K562 (cell line): ENCODE results near the gene ROMO1. TPM values are rescaled to one million over a fixed set of nuclear protein-coding genes. Genes with fewer than 3 reads are reported as not detected.

Experiments used
- ATAC-seq: fragments of 200-7000 bp; cut with Tn5 transposase; 3 replicates; pipeline ENCODE4 v1.9.1; 2020; ENCODE audit warnings: moderate library complexity
- BruUV-seq: library from RNA; stranded (reverse); fragments of 400-500 nt; replicated peaks from 2 replicates; lab custom pipeline; 2021; lab: Mats Ljungman, UMichigan
- CTCF ChIA-PET: fragments of 300-600 bp; formaldehyde crosslinking; extraction: SDS; loops from one replicate; lab custom pipeline; 2021; ENCODE audit warnings: low intra/inter-chr PET ratio; lab: Yijun Ruan, JAX
- POLR2A ChIA-PET: fragments of 300-600, 350-650 bp; sonication (Branson Sonifier 250); formaldehyde crosslinking; extraction: SDS; loops from one replicate; lab custom pipeline; 2021; ENCODE audit warnings: antibody characterized with exemption, inconsistent platforms; lab: Yijun Ruan, JAX
- DNase-seq, 4 experiments: peaks; one replicate each; pipeline versions ENCODE4 v3.0.0 to v3.0.0-alpha.2; 2011 to 2018; ENCODE audit warnings: low spot score in 3 of 4, mixed read lengths in 3 of 4; ENCODE audit errors: extremely low read depth in 1 of 4
- FAIRE-seq: peaks from 2 replicates; lab custom pipeline; 2011; peaks lifted over from hg19 to GRCh38; lab: Jason Lieb, UNC
- H2AFZ ChIP-seq: 2 replicates; pipeline ENCODE4 v1.6.0; 2011; ENCODE audit warnings: low read depth, low read length, control low read depth, inconsistent platforms
- H3K27ac ChIP-seq: fragments of 200-600 bp; 3 replicates; pipeline ENCODE4 v1.8.0; 2011; ENCODE audit warnings: low read depth, mild to moderate bottlenecking, control low read depth, inconsistent platforms, low read length, moderate library complexity, mixed read lengths; ENCODE audit errors: extremely low read depth
- H3K27me3 ChIP-seq, 2 experiments: fragments of 300-600 bp in 1 of 2; 2 replicates in 1 of 2; 3 replicates in 1 of 2; pipeline versions ENCODE4 v1.6.0 to v1.8.0; 2011; ENCODE audit warnings: inconsistent platforms in 2 of 2, low read length in 2 of 2, mild to moderate bottlenecking in 1 of 2, mixed read lengths in 1 of 2, moderate library complexity in 1 of 2; ENCODE audit not compliant: control insufficient read depth in 2 of 2, insufficient read depth in 2 of 2
- H3K36me3 ChIP-seq: fragments of 300-600 bp; 3 replicates; pipeline ENCODE4 v1.8.0; 2011; ENCODE audit warnings: mild to moderate bottlenecking, low read length, inconsistent platforms; ENCODE audit not compliant: control insufficient read depth, insufficient read depth
- H3K4me1 ChIP-seq, 2 experiments: fragments of 200-600 bp in 1 of 2; replicated peaks in 1 of 2; 2 replicates in 1 of 2; 3 replicates in 1 of 2; pipeline versions ENCODE4 v1.5.1 to v1.8.0; 2011; ENCODE audit warnings: inconsistent platforms in 2 of 2, low read length in 2 of 2, mild to moderate bottlenecking in 1 of 2, mixed read lengths in 1 of 2, moderate library complexity in 1 of 2; ENCODE audit not compliant: control insufficient read depth in 2 of 2, insufficient read depth in 2 of 2
- H3K4me2 ChIP-seq: 2 replicates; pipeline ENCODE4 v1.6.1; 2011; ENCODE audit warnings: low read length, control low read depth, inconsistent platforms, mixed read lengths; ENCODE audit not compliant: insufficient read depth
- H3K4me3 ChIP-seq: fragments of 200-600 bp; sonication (generic), shearing (Covaris generic); 2 replicates; pipeline ENCODE4 v1.5.1; 2016; ENCODE audit warnings: control low read depth, inconsistent platforms
- H3K79me2 ChIP-seq: fragments of 200-600 bp; 3 replicates; pipeline ENCODE4 v1.8.0; 2011; ENCODE audit warnings: low read length, inconsistent platforms; ENCODE audit not compliant: control insufficient read depth, insufficient read depth
- H3K9ac ChIP-seq, 2 experiments: 2 replicates each; pipeline versions ENCODE4 v1.6.0 to v1.6.1; 2011; ENCODE audit warnings: low read depth in 2 of 2, low read length in 2 of 2, control low read depth in 1 of 2, inconsistent platforms in 1 of 2, mild to moderate bottlenecking in 1 of 2, mixed read lengths in 1 of 2; ENCODE audit not compliant: insufficient read depth in 1 of 2
- H3K9me1 ChIP-seq: one replicate; pipeline ENCODE4 v1.6.0; 2011; ENCODE audit warnings: inconsistent platforms, mild to moderate bottlenecking, low read length, moderate library complexity; ENCODE audit not compliant: control insufficient read depth, insufficient read depth
- H3K9me3 ChIP-seq: replicated peaks from 2 replicates; pipeline ENCODE4 v1.5.1; 2011; ENCODE audit warnings: low read depth, low read length, inconsistent platforms; ENCODE audit not compliant: control insufficient read depth, insufficient read depth
- H4K20me1 ChIP-seq: replicated peaks from 2 replicates; pipeline ENCODE4 v1.6.1; 2011; ENCODE audit warnings: low read length, inconsistent platforms, mixed read lengths; ENCODE audit not compliant: control insufficient read depth, insufficient read depth
- BCOR ChIP-seq: fragments of 450-650 bp; IDR thresholded peaks from 2 replicates; pipeline ENCODE4 v1.6.1; 2016
- CAMTA2 ChIP-seq: fragments of 250-450 bp; sonication (Bioruptor Pico); conservative IDR thresholded peaks from 2 replicates; pipeline ENCODE4 v1.5.1; 2022
- HDAC8 ChIP-seq: fragments of 450-650 bp; IDR thresholded peaks from 2 replicates; pipeline ENCODE4 v1.6.1; 2016; ENCODE audit warnings: mild to moderate bottlenecking, missing genetic modification characterization, moderate library complexity, missing compliant biosample characterization
- HEY1 ChIP-seq: fragments of 250-450 bp; sonication (Bioruptor Pico); IDR thresholded peaks from 2 replicates; pipeline ENCODE4 v1.5.0; 2020; ENCODE audit warnings: mild to moderate bottlenecking, moderate library complexity, borderline replicate concordance
- KDM1A ChIP-seq, 2 experiments: fragments of 450-650 bp; IDR thresholded peaks; 2 replicates each; pipeline ENCODE4 v1.6.1; 2016; ENCODE audit warnings: mild to moderate bottlenecking in 2 of 2
- NONO ChIP-seq, 2 experiments: fragments of 200-400 bp in 1 of 2; fragments of 450-650 bp in 1 of 2; formaldehyde crosslinking in 1 of 2; IDR thresholded peaks; 2 replicates each; pipeline ENCODE4 v1.6.1; 2017; ENCODE audit warnings: low read depth in 2 of 2, mild to moderate bottlenecking in 2 of 2, moderate library complexity in 2 of 2, low read length in 1 of 2
- POLR2A ChIP-seq: fragments of 450-650 bp; conservative IDR thresholded peaks from 2 replicates; pipeline ENCODE4 v1.6.1; 2016
- POLR2B ChIP-seq: fragments of 450-650 bp; IDR thresholded peaks from 2 replicates; pipeline ENCODE4 v1.6.1; 2018; ENCODE audit warnings: low read depth; ENCODE audit not compliant: partially characterized antibody
- SUPT5H ChIP-seq: fragments of 450-650 bp; IDR thresholded peaks from 2 replicates; pipeline ENCODE4 v1.6.1; 2016
- WGBS: fragments of 100-300 bp; shearing (Covaris generic); methylation state at CpG from one replicate; pipeline ENCODE4 v1.1.6; 2016; ENCODE audit warnings: low coverage, mixed read lengths; ENCODE audit not compliant: insufficient coverage; ENCODE audit errors: missing lambda C conversion rate; 5-methylcytosine and 5-hydroxymethylcytosine counted together
- in situ Hi-C: fragments of 300-500 bp; cut with MboI; formaldehyde crosslinking; loops from 4 replicates; pipeline ENCODE4 v1.15.0; 2018; ENCODE audit warnings: inconsistent platforms, mixed read lengths
- intact Hi-C: fragments of 100-400 bp; cut with micrococcal nuclease; formaldehyde crosslinking; loops from 2 replicates; pipeline ENCODE4 v1.14.2; 2022
- polyA plus RNA-seq, 8 experiments: library from polyadenylated mRNA; depleted of rRNA in 4 of 8; stranded (reverse) in 5 of 8; unstranded in 3 of 8; fragments of >200 nt; fragmentation: Nextera tagmentation in 2 of 8; fragmentation: Illumina TruSeq in 1 of 8; extraction: Ambion mirVana in 2 of 8; extraction: Trizol in 1 of 8; gene quantifications; 2 replicates each; pipeline versions ENCODE4 v1.2.1 to v1.2.3, GENCODE V29; 2011 to 2014; ENCODE audit warnings: inconsistent platforms in 1 of 8, missing spikeins in 1 of 8
- total RNA-seq, 7 experiments: library from RNA; depleted of rRNA in 6 of 7; stranded (reverse); fragments of >200 nt in 6 of 7; fragmentation: Illumina TruSeq in 2 of 7; extraction: Trizol in 2 of 7; gene quantifications; 2 replicates each; pipeline versions ENCODE4 v1.2.1 to v1.2.3, GENCODE V29; 2011 to 2021; ENCODE audit warnings: low replicate concordance in 1 of 7
- TF ChIP-seq, protein P1 (sequence below): sonication (generic); formaldehyde crosslinking; IDR thresholded peaks from 2 replicates; pipeline ENCODE4 v1.8.0; 2022; ENCODE audit warnings: missing genetic modification reagents, mild to moderate bottlenecking, borderline replicate concordance
- TF ChIP-seq, protein P2 (sequence below): fragments of 450-650 bp; IDR thresholded peaks from 2 replicates; pipeline ENCODE4 v1.6.1; 2016; ENCODE audit warnings: borderline replicate concordance

Gene ROMO1
- total and polyA plus RNA-seq, 9 of the 15 experiments (the other 6 are each of a cell fraction or from before 2014, with no cell fraction given): 31.8 to 741 (median 226) TPM

DNA sequence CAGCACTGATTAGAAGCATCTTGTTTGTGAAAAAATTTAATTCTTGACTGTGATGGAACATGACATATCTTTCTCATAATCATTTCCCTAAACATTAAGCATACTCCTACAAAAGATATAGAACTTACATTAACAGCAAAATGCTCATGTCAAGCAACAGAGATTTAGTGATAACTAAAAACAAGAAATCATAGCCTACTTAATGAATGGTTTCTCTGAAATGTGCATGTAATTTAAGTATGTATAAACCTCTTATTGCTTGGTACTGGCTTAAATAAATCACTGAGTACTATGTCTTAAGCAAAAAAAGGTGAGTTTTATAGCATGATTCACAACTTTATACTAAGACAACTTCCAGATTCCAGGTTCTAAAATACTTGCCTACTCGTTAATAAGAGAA lies 9.3 kb downstream of the ROMO1 start:
- H3K4me1 ChIP-seq: no peaks in the 10 kb centered on the region
- H3K9ac ChIP-seq: no peak overlapping the region
- TF ChIP-seq CAMTA2 (CRISPR knock-in tag): no peak
- 0 out of 4 replicates have a peak, but pooled peaks of 1 of the 2 experiments have one; percentile 25 for TF ChIP-seq KDM1A (IDR thresholded peaks at IDR 0.05)
- no peak for TF ChIP-seq BCOR
- peaks cover 46% of the 10 kb centered on the region for H3K79me2 ChIP-seq
- ChIA-PET POLR2A (interaction anchor here (0.9 to 12.6 kb wide), 4 partner anchors 9 to 34 kb away, joined by 3 to 102 read pairs (median 8); partner anchors contain the start of genes NFS1, RBM39 and ROMO1), CTCF (no interaction called here)
- ATAC-seq: no peak
- intact Hi-C loops: no loop called here
- no TSS peak for BruUV-seq
- H3K9me3 ChIP-seq: no peaks in the 10 kb centered on the region
- H3K9me1 ChIP-seq: no peaks in the 10 kb centered on the region
- FAIRE-seq: no peak
- in situ Hi-C loops: no loop called here
- WGBS: 76% methylated on average over 1 of the region's 1 CpG
- peaks cover 97% of the 10 kb centered on the region for H3K36me3 ChIP-seq
- no peaks in the 10 kb centered on the region for H3K27me3 ChIP-seq
- no peak overlapping the region for H3K4me2 ChIP-seq
- no peak overlapping the region for H3K4me3 ChIP-seq
- no peak overlapping the region for H3K27ac ChIP-seq
- DNase-seq: no peak
- no peaks in the 10 kb centered on the region; the same call in 1 of the 2 replicates for H4K20me1 ChIP-seq
- no peak overlapping the region for H2AFZ ChIP-seq

DNA sequence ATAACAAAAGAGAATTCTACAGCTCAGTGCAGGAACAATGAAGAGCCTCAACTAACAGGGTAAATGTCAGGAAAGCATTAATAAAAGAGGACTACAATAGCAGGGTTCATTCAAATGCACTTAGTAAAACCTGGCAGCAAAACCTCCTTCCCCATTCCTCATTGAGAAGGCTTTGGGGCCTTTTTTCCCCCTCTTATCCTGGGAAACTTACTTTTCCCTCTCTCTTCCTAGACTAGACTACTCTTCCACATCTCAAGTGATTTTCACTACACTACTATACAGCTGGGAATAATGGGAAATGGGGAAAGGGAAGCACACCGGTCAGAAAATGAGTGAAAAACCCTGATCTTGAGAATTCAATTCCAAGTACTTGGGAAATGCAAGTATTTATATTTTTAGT lies 10.1 kb downstream of the ROMO1 start:
- no peaks in the 10 kb centered on the region for H3K27me3 ChIP-seq
- no peak overlapping the region for H3K27ac ChIP-seq
- peaks cover 97% of the 10 kb centered on the region for H3K36me3 ChIP-seq
- H3K9me3 ChIP-seq: no peaks in the 10 kb centered on the region
- FAIRE-seq: no peak
- in situ Hi-C loops (no loop called here), intact Hi-C loops (no loop called here)
- no TSS peak for BruUV-seq
- no peak overlapping the region for H2AFZ ChIP-seq
- no peaks in the 10 kb centered on the region; the same call in 1 of the 2 replicates for H4K20me1 ChIP-seq
- no peaks in the 10 kb centered on the region for H3K9me1 ChIP-seq
- H3K4me2 ChIP-seq: no peak overlapping the region
- ATAC-seq: no peak; the same call in 2 of the 3 replicates
- H3K79me2 ChIP-seq: peaks cover 53% of the 10 kb centered on the region
- DNase-seq: no peak
- H3K9ac ChIP-seq: no peak overlapping the region
- WGBS: no CpG with 5 or more reads among the region's 1 CpG
- no peak overlapping the region for H3K4me3 ChIP-seq
- ChIA-PET CTCF (no interaction called here), POLR2A (interaction anchor here (1.2 to 12.6 kb wide), 2 partner anchors 8 to 11 kb away, joined by 5 to 102 read pairs; no protein-coding TSS in a partner anchor)
- H3K4me1 ChIP-seq: no peaks in the 10 kb centered on the region
- TF ChIP-seq, protein P1, sequence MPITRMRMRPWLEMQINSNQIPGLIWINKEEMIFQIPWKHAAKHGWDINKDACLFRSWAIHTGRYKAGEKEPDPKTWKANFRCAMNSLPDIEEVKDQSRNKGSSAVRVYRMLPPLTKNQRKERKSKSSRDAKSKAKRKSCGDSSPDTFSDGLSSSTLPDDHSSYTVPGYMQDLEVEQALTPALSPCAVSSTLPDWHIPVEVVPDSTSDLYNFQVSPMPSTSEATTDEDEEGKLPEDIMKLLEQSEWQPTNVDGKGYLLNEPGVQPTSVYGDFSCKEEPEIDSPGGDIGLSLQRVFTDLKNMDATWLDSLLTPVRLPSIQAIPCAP: no peak
- TF ChIP-seq HEY1: no peak
- TF ChIP-seq POLR2B: peak; percentile 54
- peak in 1 of 2 experiments; percentile 8; a peak in 1 of 4 replicates for TF ChIP-seq NONO (IDR thresholded peaks at IDR 0.05; ENCODE audit: low read depth in 2 of 2, low read length in 1 of 2)
- TF ChIP-seq, protein P2, sequence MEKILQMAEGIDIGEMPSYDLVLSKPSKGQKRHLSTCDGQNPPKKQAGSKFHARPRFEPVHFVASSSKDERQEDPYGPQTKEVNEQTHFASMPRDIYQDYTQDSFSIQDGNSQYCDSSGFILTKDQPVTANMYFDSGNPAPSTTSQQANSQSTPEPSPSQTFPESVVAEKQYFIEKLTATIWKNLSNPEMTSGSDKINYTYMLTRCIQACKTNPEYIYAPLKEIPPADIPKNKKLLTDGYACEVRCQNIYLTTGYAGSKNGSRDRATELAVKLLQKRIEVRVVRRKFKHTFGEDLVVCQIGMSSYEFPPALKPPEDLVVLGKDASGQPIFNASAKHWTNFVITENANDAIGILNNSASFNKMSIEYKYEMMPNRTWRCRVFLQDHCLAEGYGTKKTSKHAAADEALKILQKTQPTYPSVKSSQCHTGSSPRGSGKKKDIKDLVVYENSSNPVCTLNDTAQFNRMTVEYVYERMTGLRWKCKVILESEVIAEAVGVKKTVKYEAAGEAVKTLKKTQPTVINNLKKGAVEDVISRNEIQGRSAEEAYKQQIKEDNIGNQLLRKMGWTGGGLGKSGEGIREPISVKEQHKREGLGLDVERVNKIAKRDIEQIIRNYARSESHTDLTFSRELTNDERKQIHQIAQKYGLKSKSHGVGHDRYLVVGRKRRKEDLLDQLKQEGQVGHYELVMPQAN: no peak
- TF ChIP-seq SUPT5H: peak; percentile 50
- TF ChIP-seq HDAC8 (tag): no peak
- TF ChIP-seq POLR2A: peak; percentile 42
